Endothelial cell of umbilical vein (primary cell): ENCODE data around the gene SPATA6L. TPM values are rescaled to one million over a fixed set of nuclear protein-coding genes. Genes with fewer than 3 reads are reported as not detected.

Experiments used
- BruUV-seq: library from RNA; stranded (reverse); fragments of 400-500 nt; replicated peaks from 2 replicates; lab custom pipeline; 2021; lab: Mats Ljungman, UMichigan
- CTCF ChIA-PET: fragments of 300-600, 350-600 bp; sonication (Branson Sonifier 250); formaldehyde crosslinking; loops from one replicate; lab custom pipeline; 2021; ENCODE audit warnings: antibody characterized with exemption, inconsistent platforms; lab: Charles Lee
- POLR2A ChIA-PET: fragments of 300-600, 350-600 bp; sonication (Branson Sonifier 250); formaldehyde crosslinking; loops from one replicate; lab custom pipeline; 2021; ENCODE audit warnings: antibody characterized with exemption, inconsistent platforms; lab: Charles Lee
- DNase-seq: peaks from one replicate; pipeline ENCODE4 v3.0.0-alpha.2; 2011; ENCODE audit warnings: low read depth, low spot score
- FAIRE-seq: peaks from 2 replicates; lab custom pipeline; 2011; peaks lifted over from hg19 to GRCh38; lab: Jason Lieb, UNC
- H2AFZ ChIP-seq: 2 replicates; pipeline ENCODE4 v1.6.0; 2012; ENCODE audit warnings: low read depth, low read length, control low read depth, inconsistent platforms
- H3K27ac ChIP-seq: 2 replicates; pipeline ENCODE4 v1.5.1; 2011; ENCODE audit warnings: low read depth, mild to moderate bottlenecking, control low read depth, low read length, moderate library complexity; ENCODE audit not compliant: insufficient read depth
- H3K27me3 ChIP-seq, 2 experiments: 2 replicates each; pipeline versions ENCODE4 v1.6.0 to v1.6.1; 2011; ENCODE audit warnings: low read length in 2 of 2, mixed read lengths in 1 of 2; ENCODE audit not compliant: control insufficient read depth in 2 of 2, insufficient read depth in 2 of 2
- H3K36me3 ChIP-seq, 2 experiments: 2 replicates in 1 of 2; 3 replicates in 1 of 2; pipeline ENCODE4 v1.5.1; 2011; ENCODE audit warnings: low read length in 2 of 2, mild to moderate bottlenecking in 1 of 2, moderate library complexity in 1 of 2; ENCODE audit not compliant: control insufficient read depth in 2 of 2, insufficient read depth in 2 of 2; ENCODE audit errors: extremely low read depth in 1 of 2
- H3K4me1 ChIP-seq: 3 replicates; pipeline ENCODE4 v1.5.1; 2011; ENCODE audit warnings: mild to moderate bottlenecking, low read length; ENCODE audit not compliant: control insufficient read depth, insufficient read depth; ENCODE audit errors: extremely low read depth
- H3K4me2 ChIP-seq: 2 replicates; pipeline ENCODE4 v1.6.1; 2011; ENCODE audit warnings: low read length, control low read depth, mixed read lengths; ENCODE audit not compliant: insufficient read depth
- H3K4me3 ChIP-seq, 3 experiments: fragments of 200-600 bp in 1 of 3; sonication (generic), shearing (Covaris generic) in 1 of 3; replicated peaks in 1 of 3; 2 replicates each; pipeline ENCODE4 v1.5.1; 2011 to 2016; ENCODE audit warnings: control low read depth in 3 of 3, low read length in 3 of 3, mild to moderate bottlenecking in 2 of 3, inconsistent platforms in 1 of 3, low read depth in 1 of 3, moderate library complexity in 1 of 3; ENCODE audit not compliant: insufficient read depth in 1 of 3
- H3K79me2 ChIP-seq: 2 replicates; pipeline ENCODE4 v1.6.0; 2012; ENCODE audit warnings: low read length, inconsistent platforms; ENCODE audit not compliant: control insufficient read depth, insufficient read depth
- H3K9ac ChIP-seq: replicated peaks from 2 replicates; pipeline ENCODE3; 2011; ENCODE audit warnings: low read length, control low read depth; ENCODE audit not compliant: insufficient read depth; ENCODE audit errors: extremely low read depth
- H3K9me1 ChIP-seq: replicated peaks from 3 replicates; pipeline ENCODE4 v1.6.0; 2011; ENCODE audit warnings: mild to moderate bottlenecking, low read length; ENCODE audit not compliant: control insufficient read depth, insufficient read depth; ENCODE audit errors: extremely low read depth
- H3K9me3 ChIP-seq: replicated peaks from 2 replicates; pipeline ENCODE4 v1.5.1; 2012; ENCODE audit warnings: low read length, inconsistent platforms; ENCODE audit not compliant: control insufficient read depth, insufficient read depth
- H4K20me1 ChIP-seq: replicated peaks from 2 replicates; pipeline ENCODE3; 2011; ENCODE audit warnings: mild to moderate bottlenecking, low read length; ENCODE audit not compliant: control insufficient read depth, insufficient read depth; ENCODE audit errors: extremely low read depth
- CTCF ChIP-seq, 2 donors: IDR thresholded peaks; 1 replicate in 1 of 2; 2 replicates in 1 of 2; pipeline ENCODE4 v1.5.1; 2011; ENCODE audit warnings: low read length in 2 of 2, mild to moderate bottlenecking in 2 of 2, moderate library complexity in 2 of 2, control low read depth in 1 of 2, inconsistent platforms in 1 of 2, low read depth in 1 of 2; ENCODE audit not compliant: insufficient read depth in 1 of 2; ENCODE audit errors: extremely low read depth in 1 of 2
- EZH2 ChIP-seq: IDR thresholded peaks from 2 replicates; pipeline ENCODE4 v1.6.1; 2012; ENCODE audit warnings: borderline replicate concordance, low read depth, mild to moderate bottlenecking, moderate library complexity, low read length, inconsistent platforms; ENCODE audit not compliant: severe bottlenecking
- FOS ChIP-seq: IDR thresholded peaks from 2 replicates; pipeline ENCODE4 v1.6.1; 2011; ENCODE audit warnings: mild to moderate bottlenecking, low read length, moderate library complexity, borderline replicate concordance; ENCODE audit not compliant: insufficient read depth
- GATA2 ChIP-seq: IDR thresholded peaks from 2 replicates; pipeline ENCODE4 v1.7.0; 2011; ENCODE audit warnings: low read depth, mild to moderate bottlenecking, moderate library complexity, mixed read lengths, low read length; ENCODE audit not compliant: insufficient read length, insufficient read depth
- JUN ChIP-seq: IDR thresholded peaks from 2 replicates; pipeline ENCODE4 v1.6.1; 2011; ENCODE audit warnings: borderline replicate concordance, low read depth; ENCODE audit not compliant: insufficient read length, insufficient read depth
- MAX ChIP-seq: IDR thresholded peaks from 2 replicates; pipeline ENCODE4 v1.6.1; 2011; ENCODE audit not compliant: insufficient read depth, insufficient read length
- MYC ChIP-seq: IDR thresholded peaks from one replicate; pipeline ENCODE4 v1.6.1; 2011; ENCODE audit warnings: mild to moderate bottlenecking, low read depth, low read length
- POLR2A ChIP-seq: IDR thresholded peaks from 2 replicates; pipeline ENCODE4 v1.6.1; 2012; ENCODE audit warnings: low read depth, mild to moderate bottlenecking, control low read depth, low read length
- POLR2AphosphoS5 ChIP-seq: IDR thresholded peaks from 2 replicates; pipeline ENCODE4 v1.6.1; 2012; ENCODE audit warnings: low read depth, mild to moderate bottlenecking, control low read depth, low read length, moderate library complexity; ENCODE audit not compliant: insufficient read depth
- dilution Hi-C: fragments of 300-500 bp; cut with MboI; formaldehyde crosslinking; loops from one replicate; pipeline ENCODE4 v1.15.0; 2019; ENCODE audit warnings: low sequenced_read_pairs; ENCODE audit not compliant: extremely low pct_ligation_motif_present
- intact Hi-C: fragments of 100-400 bp; cut with micrococcal nuclease; formaldehyde crosslinking; loops from one replicate; pipeline ENCODE4 v1.10.0; 2022
- polyA plus RNA-seq, 4 experiments: library from polyadenylated mRNA; depleted of rRNA in 3 of 4; stranded (reverse) in 3 of 4; unstranded in 1 of 4; fragments of >200 nt; gene quantifications; 2 replicates each; pipeline versions ENCODE4 v1.2.1 to v1.2.3, GENCODE V29; 2011 to 2012; ENCODE audit warnings: missing spikeins in 1 of 4
- total RNA-seq: library from RNA; stranded (reverse); gene quantifications from 2 replicates; pipeline ENCODE4 v1.2.3, GENCODE V29; 2021

The SPATA6L gene
- total and polyA plus RNA-seq, 2 donors (not counting 3 experiments of a cell fraction or from before 2014, with no cell fraction given) = 0.40 to 1.5 TPM

- no TSS peak for BruUV-seq
- dilution Hi-C loops = no loop called here
- H3K9ac ChIP-seq = no peak overlapping the region
- no peaks in the 10 kb centered on the region for H3K27me3 ChIP-seq
- intact Hi-C loops = no loop called here
- no peaks in the 10 kb centered on the region for H3K4me1 ChIP-seq
- H2AFZ ChIP-seq = no peak overlapping the region
- H3K79me2 ChIP-seq = no peaks in the 10 kb centered on the region
- no peak overlapping the region for H3K4me2 ChIP-seq
- no peak overlapping the region for H3K27ac ChIP-seq
- FAIRE-seq (no peak), DNase-seq (no peak)
- H3K36me3 ChIP-seq = peaks cover 1 to 3% of the 10 kb centered on the region in 2 experiments
- H4K20me1 ChIP-seq = no peaks in the 10 kb centered on the region
- ChIA-PET POLR2A (no interaction called here), CTCF (interaction anchor here (1.3 kb wide), 1 partner anchor 32 kb away, joined by 4 read pairs; no protein-coding TSS in a partner anchor)
- H3K9me3 ChIP-seq = no peaks in the 10 kb centered on the region
- H3K4me3 ChIP-seq = no peak overlapping the region
- TF ChIP-seq MYC (no peak), POLR2AphosphoS5 (no peak), CTCF (IDR thresholded peaks at IDR 0.05; ENCODE audit: extremely low read depth in 1 of 2, insufficient read depth in 1 of 2, low read depth in 1 of 2, low read length in 2 of 2) (no peak), MAX (no peak), JUN (no peak), GATA2 (no peak), POLR2A (no peak), FOS (no peak), EZH2 (no peak)
- H3K9me1 ChIP-seq = no peaks in the 10 kb centered on the region
Measured at GRCh38 chr9:4573176-4573575, 93.1 kb downstream of the SPATA6L start.
